ENCODE measurements around the gene OR2T29.
A peak's percentile ranks its signal among the peaks of the same experiment; 100 is the strongest.
"Not testable (repeated sequence)": the region's sequence is repeated elsewhere in the genome, so short reads cannot be mapped to it uniquely, and the experiment has no call there.

Gene OR2T29

GRCh38 chr1:248592655-248593054, 30.1 kb upstream of the OR2T29 start:
- no peak for TF ChIP-seq CTCF (IDR thresholded peaks at IDR 0.05; ENCODE audit: insufficient read depth, low read depth, low read length, missing control alignments)
- no peak for DNase-seq (ENCODE audit: low read depth)
- no peak overlapping the region for H3K4me3 ChIP-seq (ENCODE audit: low read length)

- no peak overlapping the region for H3K4me3 ChIP-seq (ENCODE audit: low read length)
- no peak for DNase-seq (ENCODE audit: low read depth)
- TF ChIP-seq CTCF (IDR thresholded peaks at IDR 0.05; ENCODE audit: insufficient read depth, low read depth, low read length, missing control alignments): no peak
Observed at GRCh38 chr1:248590055-248590454, 27.5 kb upstream of the OR2T29 start.

GRCh38 chr1:248589334-248589733, 26.8 kb upstream of the OR2T29 start:
- H3K4me3 ChIP-seq (ENCODE audit: low read length): no peak overlapping the region
- DNase-seq (ENCODE audit: low read depth): no peak

GRCh38 chr1:248585266-248585665, 22.7 kb upstream of the OR2T29 start:
- TF ChIP-seq CTCF (IDR thresholded peaks at IDR 0.05; ENCODE audit: insufficient read depth, low read depth, low read length, missing control alignments): no peak
- no peak overlapping the region for H3K4me3 ChIP-seq (ENCODE audit: low read length)
- peak; percentile 32 for DNase-seq (ENCODE audit: low read depth)

More at GRCh38 chr1:248589334-248589733, 26.8 kb upstream of the OR2T29 start:
- TF ChIP-seq CTCF (IDR thresholded peaks at IDR 0.05; ENCODE audit: insufficient read depth, low read depth, low read length, missing control alignments): no peak

- no peak overlapping the region for H3K4me3 ChIP-seq (ENCODE audit: low read length)
- TF ChIP-seq CTCF (IDR thresholded peaks at IDR 0.05; ENCODE audit: insufficient read depth, low read depth, low read length, missing control alignments): no peak
- DNase-seq (ENCODE audit: low read depth): no peak
Observed at GRCh38 chr1:248576260-248576980, 13.8 kb upstream of the OR2T29 start.

GRCh38 chr1:248574657-248575056, 12.1 kb upstream of the OR2T29 start, which contains the start of gene OR2T34:
Gene OR2T34, minus strand, starts transcription at chr1:248574757. Its CDS starts 0 bp downstream, at chr1:248574757.
- H3K4me3 ChIP-seq (ENCODE audit: low read length); DNase-seq (ENCODE audit: low read depth): not testable (repeated sequence)

- DNase-seq (ENCODE audit: low read depth); H3K4me3 ChIP-seq (ENCODE audit: low read length): not testable (repeated sequence)
Observed at GRCh38 chr1:248573856-248574255, 11.3 kb upstream of the OR2T29 start.

- DNase-seq (ENCODE audit: low read depth); H3K4me3 ChIP-seq (ENCODE audit: low read length): not testable (repeated sequence)
Observed at GRCh38 chr1:248572049-248572448, 9.5 kb upstream of the OR2T29 start.

- not testable (repeated sequence) for DNase-seq (ENCODE audit: low read depth); H3K4me3 ChIP-seq (ENCODE audit: low read length)
Observed at GRCh38 chr1:248570811-248571210, 8.2 kb upstream of the OR2T29 start.

GRCh38 chr1:248569049-248569448, 6.5 kb upstream of the OR2T29 start:
- H3K4me3 ChIP-seq (ENCODE audit: low read length); DNase-seq (ENCODE audit: low read depth): not testable (repeated sequence)

GRCh38 chr1:248565530-248566373, 3.2 kb upstream of the OR2T29 start:
- not testable (repeated sequence) for DNase-seq (ENCODE audit: low read depth); H3K4me3 ChIP-seq (ENCODE audit: low read length)

GRCh38 chr1:248551027-248551426, 11.5 kb downstream of the OR2T29 start:
- not testable (repeated sequence) for H3K4me3 ChIP-seq (ENCODE audit: low read length); DNase-seq (ENCODE audit: low read depth)

GRCh38 chr1:248547383-248547782, 15.2 kb downstream of the OR2T29 start:
- not testable (repeated sequence) for H3K4me3 ChIP-seq (ENCODE audit: low read length); DNase-seq (ENCODE audit: low read depth)
